SH-SY5Y (cell line): Measurements from ENCODE around the gene PIAS1.

ENCODE experiments used
- GATA2 ChIP-seq: IDR thresholded peaks from 2 replicates; pipeline ENCODE4 v1.6.1; 2011; ENCODE audit warnings: mild to moderate bottlenecking, low read depth, low read length
- GATA3 ChIP-seq: IDR thresholded peaks from 2 replicates; pipeline ENCODE4 v1.6.1; 2011; ENCODE audit warnings: low read depth, mild to moderate bottlenecking, low read length, moderate library complexity

DNA sequence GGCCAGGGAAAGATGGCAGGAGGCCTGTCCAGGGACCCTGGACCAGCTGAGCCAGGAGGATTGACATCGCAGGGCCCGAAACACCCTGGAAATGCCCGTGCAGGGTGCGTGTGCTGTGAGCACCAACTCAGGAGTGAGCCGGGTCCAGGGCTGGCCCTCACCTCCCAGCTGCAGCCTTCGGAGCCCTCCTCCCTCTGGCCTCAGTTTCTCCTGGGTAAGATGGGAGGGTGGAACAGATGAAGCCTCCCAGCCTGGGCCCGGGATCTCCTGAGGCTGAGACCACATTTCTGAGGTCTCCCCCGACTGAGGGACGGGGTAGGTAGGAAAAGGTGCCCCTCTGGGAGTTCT, 156.3 kb downstream of the PIAS1 start:
- TF ChIP-seq GATA3 (no peak), GATA2 (no peak)
